Activated CD4-positive, alpha-beta T cell treated with anti-CD3 and anti-CD28 coated beads, Interleukin-2, amount 50 U/mL, for 4 hours (primary cell): ENCODE results near the gene COPS9.

ENCODE experiments used
- DNase-seq, 2 experiments: peaks; one replicate each; pipeline ENCODE4 v3.0.0-alpha.2; 2020

Gene COPS9

GRCh38 chr2:240132651-240132980 lies 3.5 kb downstream of the COPS9 start:
- DNase-seq: no peak

- DNase-seq: no peak
These were observed 4.0 kb downstream of the COPS9 start for GRCh38 chr2:240131941-240132650.

GRCh38 chr2:240131296-240131695 lies 4.8 kb downstream of the COPS9 start:
- no peak for DNase-seq

GRCh38 chr2:240130393-240131195 lies 5.5 kb downstream of the COPS9 start:
- DNase-seq: no peak

GRCh38 chr2:240129731-240130392 lies 6.2 kb downstream of the COPS9 start:
- no peak for DNase-seq

- DNase-seq: no peak
These were observed 6.8 kb downstream of the COPS9 start for GRCh38 chr2:240129311-240129710.

GRCh38 chr2:240128608-240129145 lies 7.4 kb downstream of the COPS9 start:
- DNase-seq: no peak

GRCh38 chr2:240127911-240128607 lies 8.0 kb downstream of the COPS9 start:
- no peak for DNase-seq

GRCh38 chr2:240127191-240127750 lies 8.8 kb downstream of the COPS9 start:
- no peak for DNase-seq

GRCh38 chr2:240126731-240127130 lies 9.4 kb downstream of the COPS9 start:
- DNase-seq: no peak

- DNase-seq: no peak
These were observed 10.4 kb downstream of the COPS9 start for GRCh38 chr2:240125742-240126141.

- DNase-seq: no peak
These were observed 11.5 kb downstream of the COPS9 start for GRCh38 chr2:240124651-240125030.

- no peak for DNase-seq
These were observed 12.1 kb downstream of the COPS9 start for GRCh38 chr2:240123821-240124650.

- DNase-seq: no peak
These were observed 14.4 kb downstream of the COPS9 start for GRCh38 chr2:240121675-240122074.

GRCh38 chr2:240121190-240121589 lies 14.9 kb downstream of the COPS9 start:
- no peak for DNase-seq

- DNase-seq: no peak
These were observed 21.9 kb downstream of the COPS9 start for GRCh38 chr2:240114233-240114632.

- DNase-seq: no peak
These were observed 23.0 kb downstream of the COPS9 start for GRCh38 chr2:240112914-240113690.

- DNase-seq: no peak
These were observed 24.9 kb downstream of the COPS9 start for GRCh38 chr2:240111253-240111652.

- DNase-seq: no peak
These were observed 26.7 kb downstream of the COPS9 start for GRCh38 chr2:240109386-240109785.

- DNase-seq: no peak
These were observed 28.7 kb downstream of the COPS9 start for GRCh38 chr2:240107477-240107796.
